ENCODE results near the gene SPAG7.

SPAG7 gene

GRCh38 chr17:4973256-4974114 is 5.9 kb upstream of the SPAG7 start:
- no peak for DNase-seq

GRCh38 chr17:4972752-4973151 is 5.1 kb upstream of the SPAG7 start:
- DNase-seq = no peak

- no peak for DNase-seq
Measured at GRCh38 chr17:4972322-4972721, 4.7 kb upstream of the SPAG7 start.

DNA sequence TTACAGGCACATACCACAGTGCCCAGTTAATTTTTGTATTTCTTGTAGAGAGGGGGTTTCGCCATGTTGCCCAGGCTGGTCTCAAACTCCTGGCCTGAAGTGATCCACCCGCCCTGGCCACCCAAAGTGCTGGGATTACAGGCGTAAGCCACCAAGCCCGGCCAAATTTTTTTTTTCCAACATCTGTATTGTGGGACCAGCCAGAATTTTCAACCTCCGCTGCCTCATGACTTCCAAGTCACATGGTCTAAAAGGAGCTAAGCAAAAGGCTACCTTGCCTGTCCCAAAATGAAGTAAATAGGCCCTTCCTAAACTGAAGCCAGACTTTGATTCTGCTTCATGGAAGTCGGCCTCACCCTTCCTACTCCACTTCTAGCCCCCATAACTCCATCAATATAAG is 4.2 kb upstream of the SPAG7 start:
- no peak for DNase-seq

DNA sequence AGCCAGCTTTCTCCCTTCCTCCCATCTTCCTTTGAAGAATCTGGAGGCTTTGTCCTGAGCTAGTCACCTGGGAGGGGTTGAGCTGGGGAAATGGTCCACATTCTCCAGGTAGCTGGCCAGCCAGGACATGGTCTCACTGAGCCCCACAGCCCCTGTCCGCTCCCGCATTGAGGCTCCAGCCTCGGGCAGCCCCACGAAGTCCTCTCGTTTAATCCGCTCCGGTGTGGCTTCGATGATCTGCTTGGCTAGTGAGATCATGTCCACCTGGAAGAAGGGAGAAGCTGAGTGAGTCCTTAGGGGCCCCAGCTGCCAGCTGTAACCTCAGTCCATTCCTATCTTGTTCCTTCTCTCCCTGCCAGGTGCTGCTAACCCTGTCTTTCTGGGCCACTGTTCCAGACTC is 2.7 kb upstream of the SPAG7 start:
- DNase-seq = no peak

- no peak for DNase-seq
Measured at GRCh38 chr17:4969551-4970173, 2.0 kb upstream of the SPAG7 start.

DNA sequence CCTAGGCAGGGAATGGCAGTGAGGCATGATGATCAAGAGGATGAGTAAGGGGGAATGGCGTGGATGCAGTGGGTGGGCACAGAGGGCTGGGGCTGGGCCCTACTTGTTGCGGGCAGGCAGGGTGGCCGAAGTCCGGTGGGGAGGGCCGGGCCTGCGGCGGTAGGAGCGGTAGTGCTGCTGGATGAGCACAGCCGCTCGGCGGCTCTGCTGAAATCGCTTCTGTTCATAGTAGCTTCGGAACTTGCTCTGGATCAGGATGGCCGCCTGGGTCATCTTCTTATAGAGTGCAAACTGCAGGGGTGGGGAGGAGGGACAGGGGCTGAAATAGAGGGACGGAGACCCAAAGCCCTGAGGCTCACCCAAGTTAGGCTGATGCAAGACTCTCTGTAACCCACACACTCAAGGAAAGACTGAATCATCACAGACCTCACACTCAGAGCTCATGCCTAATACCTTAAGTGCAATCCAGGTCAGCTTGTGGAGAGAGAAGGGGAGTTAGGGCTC is 1.5 kb upstream of the SPAG7 start:
- DNase-seq = no peak

DNA sequence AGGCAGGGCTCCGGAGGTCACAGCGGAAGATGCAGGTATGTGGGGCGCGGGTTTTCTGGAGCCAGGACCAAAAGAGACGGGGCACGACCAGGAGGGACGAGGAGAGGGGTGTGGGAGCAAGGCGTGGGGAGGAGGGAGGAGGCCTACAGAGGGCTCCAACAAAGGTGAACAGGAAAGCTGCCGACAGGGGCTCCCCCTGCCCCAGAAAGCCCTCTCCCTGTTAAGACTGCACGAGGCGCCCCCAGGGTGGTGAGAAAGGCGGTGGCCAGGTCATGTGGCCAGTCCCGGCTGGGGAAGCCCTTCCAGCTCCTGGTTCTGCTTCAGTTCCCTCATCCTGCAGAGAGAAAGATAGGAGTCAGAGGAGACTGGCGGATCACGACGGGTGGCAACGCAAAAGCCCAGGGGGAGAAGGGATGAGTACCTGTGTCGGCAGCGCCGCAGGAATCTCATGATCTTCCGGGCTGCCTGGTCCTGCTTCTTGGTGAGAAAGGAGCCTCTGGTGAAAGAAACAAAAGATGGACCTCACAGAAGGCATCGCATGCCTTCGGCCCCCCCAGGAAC is 949 bp upstream of the SPAG7 start:
- DNase-seq = no peak

DNA sequence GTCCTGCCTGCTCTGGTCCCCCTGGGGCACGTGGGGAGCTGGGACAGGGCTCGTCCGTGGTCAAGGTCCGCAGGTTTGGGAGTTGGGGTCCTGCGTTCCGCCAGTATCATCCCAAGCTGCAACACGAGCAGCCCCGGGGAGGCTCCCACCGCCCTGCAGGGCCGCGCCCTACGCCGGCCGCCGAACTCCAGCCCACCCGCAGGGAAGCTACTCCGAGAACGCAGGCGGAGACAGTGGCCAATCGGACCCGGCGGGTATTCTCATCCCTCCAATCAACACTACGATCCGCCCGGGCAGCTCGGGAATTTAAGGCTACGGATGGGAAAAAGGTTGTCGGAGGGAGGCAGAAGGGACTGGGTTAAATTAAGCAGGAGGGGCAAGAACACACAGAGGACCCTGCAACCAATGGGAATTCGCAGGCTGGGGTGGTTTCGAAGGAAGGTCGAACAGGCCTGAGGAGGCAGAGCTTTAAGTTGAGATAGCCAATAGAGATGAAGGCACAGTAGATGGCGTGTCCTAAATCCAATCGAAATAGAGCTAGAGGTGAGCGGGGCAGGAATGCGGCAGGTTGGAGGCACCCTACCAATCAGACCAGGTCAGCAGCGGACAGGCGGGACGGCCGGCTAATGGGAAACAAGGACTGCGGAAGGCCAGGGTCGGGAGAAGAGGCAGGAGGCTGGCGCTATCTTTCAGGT is 626 bp downstream of the SPAG7 start:
- DNase-seq = peak; percentile 99

DNA sequence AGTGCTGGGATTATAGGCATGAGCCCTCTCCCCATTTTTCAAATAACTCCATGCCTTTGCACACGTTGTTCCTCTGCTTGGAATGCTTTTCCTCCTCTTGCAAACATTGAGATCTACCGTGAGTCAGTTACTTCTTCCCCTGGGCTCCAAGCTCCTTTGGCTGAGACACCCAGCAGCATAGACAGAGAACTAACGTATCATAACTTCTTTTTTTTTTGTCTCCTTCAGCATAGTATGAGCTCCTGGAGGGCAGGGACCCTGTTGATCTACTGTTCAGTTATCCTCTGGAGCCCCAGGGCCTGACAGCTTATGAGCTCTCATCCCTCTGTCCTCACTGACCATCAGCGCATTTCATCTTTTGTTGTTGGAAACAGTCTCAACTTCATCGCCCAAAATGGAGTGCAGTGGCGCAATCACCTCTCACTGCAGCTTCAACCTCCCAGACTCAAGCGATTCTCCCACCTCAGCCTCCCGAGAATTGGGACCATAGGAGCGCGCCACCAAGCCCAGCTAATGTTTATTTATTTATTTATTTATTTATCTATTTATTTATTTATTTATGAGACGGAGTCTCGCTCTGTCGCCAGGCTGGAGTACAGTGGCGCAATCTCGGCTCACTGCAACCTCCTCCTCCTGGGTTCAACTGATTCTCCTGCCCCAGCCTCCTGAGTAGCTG is 2.2 kb downstream of the SPAG7 start:
- DNase-seq = no peak

- DNase-seq = no peak
Measured at GRCh38 chr17:4960279-4960922, 7.2 kb downstream of the SPAG7 start.

DNA sequence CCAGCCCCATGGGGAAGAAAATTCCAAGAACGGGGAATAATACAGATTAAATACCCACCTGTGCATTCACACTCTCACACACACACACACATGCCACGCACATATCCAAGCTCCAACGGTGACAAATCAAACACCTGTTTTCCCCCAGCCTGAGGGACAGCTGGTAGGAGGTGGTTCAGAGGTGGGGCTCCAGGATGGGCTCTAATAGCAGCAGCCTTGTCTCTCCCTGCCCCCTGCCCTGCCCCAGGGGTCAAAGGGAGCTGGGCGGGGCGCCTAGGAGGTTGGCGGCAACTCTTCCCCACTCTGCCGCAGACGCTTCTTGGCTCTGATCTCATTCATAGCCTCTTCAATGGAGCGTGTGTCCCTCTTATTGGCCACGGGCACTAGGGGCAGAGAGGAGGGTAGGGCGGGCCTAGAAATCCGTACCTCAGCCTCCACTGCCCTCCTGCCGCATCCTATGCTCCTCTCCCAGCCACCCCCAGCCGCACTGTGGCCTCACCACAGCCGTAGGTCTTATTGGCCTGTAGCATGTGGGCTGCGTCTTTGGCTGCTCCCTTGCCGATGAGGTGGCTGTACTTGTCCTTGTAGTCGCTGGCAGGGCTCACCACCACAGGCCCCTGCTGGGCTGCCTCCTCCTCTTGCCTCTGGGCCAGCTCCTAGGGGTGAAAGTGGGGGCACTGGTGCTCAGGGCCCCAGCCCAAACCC is 8.2 kb downstream of the SPAG7 start:
- no peak for DNase-seq

GRCh38 chr17:4958102-4958501 is 9.5 kb downstream of the SPAG7 start:
- no peak for DNase-seq

DNA sequence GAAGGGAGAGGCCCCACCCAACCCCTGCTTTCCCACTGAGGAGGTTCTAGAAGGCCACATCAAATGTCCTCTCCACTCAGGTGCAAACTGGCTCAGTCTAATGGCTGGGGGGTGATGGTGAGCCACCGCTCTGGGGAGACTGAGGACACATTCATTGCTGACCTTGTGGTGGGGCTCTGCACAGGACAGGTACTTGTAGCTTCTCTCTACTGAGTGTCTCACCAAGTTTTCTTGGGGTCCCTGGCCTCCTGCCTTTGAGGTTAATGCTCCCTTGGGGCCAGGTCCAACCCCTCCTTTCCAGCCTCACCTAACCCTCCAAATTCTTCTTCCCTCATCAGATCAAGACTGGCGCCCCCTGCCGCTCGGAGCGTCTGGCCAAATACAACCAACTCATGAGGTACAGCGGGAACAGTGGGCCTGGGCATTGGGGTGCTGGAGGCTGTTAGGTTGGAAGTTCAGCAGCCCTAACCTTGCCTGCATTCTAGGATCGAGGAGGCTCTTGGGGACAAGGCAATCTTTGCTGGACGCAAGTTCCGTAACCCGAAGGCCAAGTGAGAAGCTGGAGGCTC is 11.0 kb downstream of the SPAG7 start:
- peak; percentile 53 for DNase-seq

DNA sequence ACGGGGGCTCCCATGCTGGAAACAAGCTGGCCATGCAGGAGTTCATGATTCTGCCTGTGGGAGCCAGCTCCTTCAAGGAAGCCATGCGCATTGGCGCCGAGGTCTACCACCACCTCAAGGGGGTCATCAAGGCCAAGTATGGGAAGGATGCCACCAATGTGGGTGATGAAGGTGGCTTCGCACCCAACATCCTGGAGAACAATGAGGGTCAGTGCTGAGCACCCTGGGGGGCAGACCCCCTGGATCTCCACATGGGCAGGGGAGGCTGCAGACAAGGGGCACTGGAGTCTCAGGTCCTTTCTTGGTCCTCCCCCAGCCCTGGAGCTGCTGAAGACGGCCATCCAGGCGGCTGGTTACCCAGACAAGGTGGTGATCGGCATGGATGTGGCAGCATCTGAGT is 12.5 kb downstream of the SPAG7 start:
- DNase-seq = no peak

GRCh38 chr17:4953451-4953961 is 14.1 kb downstream of the SPAG7 start:
- no peak for DNase-seq

DNA sequence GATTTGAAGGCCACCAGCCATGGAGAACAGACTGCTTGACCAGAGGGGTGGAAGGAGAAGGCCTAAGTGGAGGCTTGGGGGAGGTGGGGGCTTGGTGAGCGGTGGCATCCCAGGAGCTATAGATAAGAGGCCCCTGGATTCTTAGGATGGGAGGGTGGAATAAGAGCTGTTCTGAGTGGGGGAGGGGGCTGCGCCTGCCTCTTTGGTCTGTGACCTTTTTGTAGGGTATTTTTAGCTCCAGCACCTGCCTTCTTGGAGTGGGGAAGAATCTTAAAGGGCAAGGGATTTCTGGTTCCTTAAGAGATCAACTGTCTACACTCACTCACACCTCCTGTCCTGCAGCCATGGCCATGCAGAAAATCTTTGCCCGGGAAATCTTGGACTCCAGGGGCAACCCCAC is 16.1 kb downstream of the SPAG7 start:
- no peak for DNase-seq

DNA sequence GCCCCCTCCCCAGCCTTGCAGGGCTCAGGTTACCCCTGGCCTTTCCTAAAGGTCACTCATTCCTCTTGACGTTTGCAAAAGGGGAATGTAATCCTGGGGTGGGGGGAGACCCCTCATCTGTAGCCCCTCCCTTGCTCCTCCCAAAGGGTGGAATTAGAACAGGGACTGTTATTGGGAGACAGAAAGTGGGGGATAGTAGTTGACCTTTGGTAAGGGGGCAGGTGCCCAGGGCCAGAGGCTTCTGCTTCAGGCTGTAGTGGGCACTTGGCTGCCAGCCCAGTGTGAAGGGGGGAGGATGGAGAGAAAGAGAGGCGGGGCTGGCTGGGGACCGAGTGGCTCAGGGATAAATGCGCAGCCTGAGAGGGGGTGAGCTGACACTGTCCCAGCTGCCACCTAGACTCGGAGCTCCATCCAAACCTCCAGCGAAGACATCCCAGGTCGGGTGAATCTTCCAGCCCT is 16.8 kb downstream of the SPAG7 start, which contains the start of gene ENO3:
Gene ENO3, plus strand, starts transcription at position 374 of the 459 bp plus-strand sequence. CDS start 711 bp downstream, outside the sequence.
- DNase-seq = no peak

DNA sequence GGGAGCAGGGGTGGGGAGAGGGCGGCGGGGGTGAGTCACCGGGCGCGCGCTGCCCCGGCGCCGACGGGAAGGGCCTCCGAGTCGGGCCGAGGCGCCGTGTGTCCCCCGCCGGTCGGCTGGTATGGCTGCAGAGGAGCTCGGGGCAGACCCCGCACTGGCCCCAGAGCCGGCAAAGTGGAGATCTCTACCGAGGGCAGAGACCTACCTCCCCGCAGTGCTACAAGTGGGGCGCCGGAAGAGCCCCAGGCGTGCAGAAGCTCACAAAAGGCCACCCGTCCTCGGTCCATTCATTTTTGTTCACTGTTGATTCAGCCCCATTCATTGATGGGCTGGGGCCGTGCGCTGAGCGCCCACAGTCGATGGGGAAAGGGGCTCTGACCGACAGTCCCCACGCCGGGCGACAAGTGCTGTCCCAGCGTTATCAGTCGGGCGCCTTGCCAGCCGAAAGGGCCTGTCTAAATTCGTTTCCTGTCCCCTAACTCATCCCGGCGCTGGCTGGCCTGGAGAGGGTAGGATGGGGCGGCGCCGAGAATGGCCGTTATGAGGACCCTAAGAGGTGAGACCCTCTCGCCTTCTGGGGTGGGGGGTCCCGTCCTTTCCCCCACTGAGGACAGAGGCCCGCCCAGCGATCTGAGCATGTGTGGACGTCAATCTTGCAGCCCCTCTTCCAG is 17.4 kb downstream of the SPAG7 start:
- no peak for DNase-seq

All from CD4-positive, alpha-beta T cell treated with Interleukin-21 for 1 hour (primary cell).